ENCODE results near the gene JADE2. TPM values are rescaled to one million over a fixed set of nuclear protein-coding genes. Genes with fewer than 3 reads are reported as not detected.

JADE2 gene
- total RNA-seq, 6 donors from 2014 or later = 51.5 to 102 (median 69.5) TPM

- no peak for TF ChIP-seq POLR2AphosphoS5 (IDR thresholded peaks at IDR 0.05)
- peak in 1 of 6 experiments; percentile 19 for TF ChIP-seq CTCF (IDR thresholded peaks at IDR 0.05)
- peak overlapping the region; percentile 96 to 98 (median 98) for H3K27ac ChIP-seq
- peak overlapping the region; percentile 64 to 96 (median 86) for H3K4me3 ChIP-seq
- DNase-seq (no peak), ATAC-seq (ENCODE audit: low FRiP score in 2 of 2) (no peak)
- 17 to 22% methylated on average over 10 to 11 of the region's 13 CpGs for WGBS, 2 donors
- no peaks in the 10 kb centered on the region for H3K36me3 ChIP-seq
- H3K4me1 ChIP-seq = peaks cover 16 to 22% (median 19%) of the 10 kb centered on the region in 4 donors
- no peaks in the 10 kb centered on the region for H3K27me3 ChIP-seq
- H3K9me3 ChIP-seq = no peaks in the 10 kb centered on the region
These were observed 1.8 kb upstream of the JADE2 start for GRCh38 chr5:134523543-134524271.

GRCh38 chr5:134524272-134524825 is 1.1 kb upstream of the JADE2 start:
- peak overlapping the region; percentile 96 to 98 (median 98) for H3K27ac ChIP-seq
- H3K4me3 ChIP-seq = peak overlapping the region; percentile 64 to 96 (median 86)
- H3K4me1 ChIP-seq = peaks cover 22 to 28% (median 26%) of the 10 kb centered on the region in 4 donors
- H3K36me3 ChIP-seq = no peaks in the 10 kb centered on the region
- TF ChIP-seq EP300 (IDR thresholded peaks at IDR 0.05) = peak in 2 of 4 donors; percentile 4 to 60
- peak in 3 of 4 donors; percentile 53 to 89 (median 62) for TF ChIP-seq POLR2A (IDR thresholded peaks at IDR 0.05)
- peak; percentile 89 to 93 for TF ChIP-seq POLR2AphosphoS5 (IDR thresholded peaks at IDR 0.05)
- peak in 4 of 6 experiments; percentile 7 to 15 (median 8) for TF ChIP-seq CTCF (IDR thresholded peaks at IDR 0.05)
- DNase-seq (peak; percentile 91 to 95), ATAC-seq (ENCODE audit: low FRiP score in 2 of 2) (peak; percentile 65 to 73)
- WGBS, 2 donors = 0 to 1% methylated on average over 29 to 30 of the region's 40 CpGs
- H3K9me3 ChIP-seq = no peaks in the 10 kb centered on the region
- H3K27me3 ChIP-seq = no peaks in the 10 kb centered on the region

GRCh38 chr5:134525683-134526482 is 413 bp downstream of the JADE2 start:
- WGBS, 2 donors = 0 to 1% methylated on average over 28 to 48 of the region's 84 CpGs
- peak overlapping the region; percentile 64 to 96 (median 86) for H3K4me3 ChIP-seq
- no peaks in the 10 kb centered on the region for H3K27me3 ChIP-seq
- TF ChIP-seq POLR2A (IDR thresholded peaks at IDR 0.05) (peak in 2 of 4 donors; percentile 21 to 73), CTCF (IDR thresholded peaks at IDR 0.05) (no peak), EP300 (IDR thresholded peaks at IDR 0.05) (no peak), POLR2AphosphoS5 (IDR thresholded peaks at IDR 0.05) (peak; percentile 11 to 44)
- H3K9me3 ChIP-seq = no peaks in the 10 kb centered on the region
- peak; percentile 75 to 90 for DNase-seq
- ATAC-seq (ENCODE audit: low FRiP score in 2 of 2) = peak in 1 of 2 donors; percentile 25
- H3K4me1 ChIP-seq = peaks cover 36 to 44% (median 40%) of the 10 kb centered on the region in 4 donors
- no peaks in the 10 kb centered on the region for H3K36me3 ChIP-seq
- peak overlapping the region; percentile 96 to 98 (median 98) for H3K27ac ChIP-seq

GRCh38 chr5:134526483-134527155 is 1.1 kb downstream of the JADE2 start:
- H3K36me3 ChIP-seq = no peaks in the 10 kb centered on the region
- no peaks in the 10 kb centered on the region for H3K27me3 ChIP-seq
- WGBS, 2 donors = 0% methylated on average over 19 to 57 of the region's 61 CpGs
- peak; percentile 54 to 60 for ATAC-seq (ENCODE audit: low FRiP score in 2 of 2)
- TF ChIP-seq CTCF (IDR thresholded peaks at IDR 0.05) (peak in 5 of 6 experiments; percentile 36 to 80 (median 75)), POLR2AphosphoS5 (IDR thresholded peaks at IDR 0.05) (peak; percentile 25 to 43), EP300 (IDR thresholded peaks at IDR 0.05) (peak in 1 of 4 donors; percentile 49), POLR2A (IDR thresholded peaks at IDR 0.05) (no peak)
- peak; percentile 86 to 96 for DNase-seq
- peak overlapping the region; percentile 96 to 98 (median 98) for H3K27ac ChIP-seq
- H3K4me3 ChIP-seq = peak overlapping the region; percentile 64 to 96 (median 86)
- H3K4me1 ChIP-seq = peaks cover 41 to 50% (median 44%) of the 10 kb centered on the region in 4 donors
- no peaks in the 10 kb centered on the region for H3K9me3 ChIP-seq

Data from upper lobe of left lung (tissue), 6 donors.